ENCODE results near the gene IPCEF1. TPM values are rescaled to one million over a fixed set of nuclear protein-coding genes. Genes with fewer than 3 reads are reported as not detected.
"Not testable (repeated sequence)": the region's sequence is repeated elsewhere in the genome, so short reads cannot be mapped to it uniquely, and the experiment has no call there.

The IPCEF1 gene
- total RNA-seq, 2 experiments from 2014 or later = 10.5 to 14.2 TPM

GRCh38 chr6:154352898-154353585 lies 3.6 kb downstream of the IPCEF1 start:
- ChIA-PET CTCF (interaction anchor here (0.8 kb wide), 1 partner anchor 555 kb away, joined by 4 read pairs; no protein-coding TSS in a partner anchor), POLR2A (no interaction called here)
- peaks cover 25% of the 10 kb centered on the region for H3K4me1 Mint-ChIP-seq (ENCODE audit: low read depth)
- no peak overlapping the region for H3K27ac Mint-ChIP-seq
- intact Hi-C loops (cut with micrococcal nuclease) = loop anchor here (1.0 to 5.0 kb wide), 5 partner anchors 51 to 869 kb away; no protein-coding TSS in a partner anchor
- peak; percentile 73 for DNase-seq
- H3K4me3 Mint-ChIP-seq = no peak overlapping the region
- no peaks in the 10 kb centered on the region for H3K9me3 Mint-ChIP-seq
- no peaks in the 10 kb centered on the region for H3K36me3 Mint-ChIP-seq
- peaks cover 36% of the 10 kb centered on the region for H3K27me3 Mint-ChIP-seq

- peaks cover 2% of the 10 kb centered on the region for H3K36me3 Mint-ChIP-seq
- H3K27ac Mint-ChIP-seq = no peak overlapping the region
- ChIA-PET CTCF (no interaction called here), POLR2A (no interaction called here)
- intact Hi-C loops (cut with micrococcal nuclease) = loop anchor here (5.0 kb wide), 1 partner anchor 872 kb away; no protein-coding TSS in a partner anchor
- H3K4me3 Mint-ChIP-seq = no peak overlapping the region
- H3K27me3 Mint-ChIP-seq = peaks cover 31% of the 10 kb centered on the region
- peaks cover 24% of the 10 kb centered on the region for H3K4me1 Mint-ChIP-seq (ENCODE audit: low read depth)
- no peak for DNase-seq
- peaks cover 8% of the 10 kb centered on the region for H3K9me3 Mint-ChIP-seq
These were observed 6.3 kb downstream of the IPCEF1 start for GRCh38 chr6:154350293-154350692.

DNA sequence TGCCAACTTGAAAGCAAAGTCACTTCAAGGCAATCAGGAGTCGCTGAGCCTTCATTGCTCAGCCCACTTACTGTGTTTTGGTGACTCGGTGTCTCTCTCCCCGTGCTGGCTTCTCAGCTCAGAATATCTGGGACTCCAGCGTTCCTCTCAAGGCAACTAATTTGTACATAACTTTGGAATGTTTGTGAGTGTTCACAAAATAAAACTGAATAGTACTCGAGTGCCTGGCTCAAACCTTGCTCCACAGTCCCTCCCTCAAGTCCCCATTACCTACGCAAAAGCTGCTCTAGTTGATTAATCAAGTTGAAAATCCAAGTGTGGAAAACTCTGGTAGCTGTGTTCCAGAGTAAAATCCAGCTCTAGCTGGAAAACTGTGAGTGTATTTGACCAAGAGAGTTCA lies 8.6 kb downstream of the IPCEF1 start:
- Mint-ChIP-seq H3K4me1 (ENCODE audit: low read depth) (peaks cover 6% of the 10 kb centered on the region), H3K36me3 (peaks cover 2% of the 10 kb centered on the region), H3K9me3 (peaks cover 8% of the 10 kb centered on the region), H3K4me3 (no peak overlapping the region), H3K27me3 (peaks cover 25% of the 10 kb centered on the region), H3K27ac (no peak overlapping the region)
- DNase-seq = no peak
- ChIA-PET POLR2A (no interaction called here), CTCF (no interaction called here)
- intact Hi-C loops (cut with micrococcal nuclease) = no loop called here

GRCh38 chr6:154345811-154346210 lies 10.8 kb downstream of the IPCEF1 start:
- Mint-ChIP-seq H3K4me3 (no peak overlapping the region), H3K36me3 (peaks cover 2% of the 10 kb centered on the region), H3K9me3 (peaks cover 8% of the 10 kb centered on the region), H3K4me1 (ENCODE audit: low read depth) (no peaks in the 10 kb centered on the region), H3K27me3 (peaks cover 19% of the 10 kb centered on the region), H3K27ac (no peak overlapping the region)
- POLR2A ChIA-PET = no interaction called here
- CTCF ChIA-PET = interaction anchor here (1.3 kb wide), 1 partner anchor 69 kb away, joined by 3 read pairs; no protein-coding TSS in a partner anchor
- no peak for DNase-seq
- intact Hi-C loops (cut with micrococcal nuclease) = no loop called here

DNA sequence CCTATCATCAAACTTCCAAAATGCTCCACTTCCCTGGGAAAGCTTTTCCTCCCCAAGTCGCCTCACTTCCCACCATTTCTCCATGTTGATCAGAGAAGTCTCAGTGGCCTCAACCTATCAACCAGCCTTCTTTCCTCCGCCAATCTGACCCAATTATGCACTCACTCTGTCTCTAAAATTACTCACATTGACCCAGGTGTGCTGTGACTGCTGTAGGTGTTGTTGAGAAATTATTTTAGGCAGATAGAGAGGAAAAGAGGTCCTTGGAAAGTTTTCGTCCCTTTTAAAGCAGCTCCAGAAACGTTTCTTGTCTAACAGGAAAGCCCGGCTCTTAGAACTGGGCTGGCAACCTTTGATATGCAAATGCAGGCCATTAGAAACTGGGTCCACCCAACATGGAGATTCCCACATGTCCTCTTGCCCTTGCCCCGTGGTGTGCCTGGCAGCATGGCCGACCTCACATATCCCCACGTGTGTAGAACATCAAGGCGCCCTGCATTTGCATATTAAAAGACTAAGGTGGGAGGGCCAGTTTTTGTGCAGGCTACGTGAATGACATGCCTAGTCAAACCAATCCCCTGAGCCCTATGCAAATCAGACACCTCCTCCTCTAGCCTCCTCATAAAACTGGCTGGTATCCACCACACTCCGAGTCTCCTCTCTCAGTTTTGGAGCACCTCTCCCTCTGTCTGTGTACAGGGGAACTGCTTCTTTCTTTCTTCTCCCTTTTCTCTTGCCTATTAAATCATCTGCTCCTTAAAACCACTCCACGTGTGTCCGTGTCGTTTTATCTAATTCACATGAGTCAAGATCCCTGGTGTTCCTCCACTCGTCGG lies 12.9 kb downstream of the IPCEF1 start:
- H3K27me3 Mint-ChIP-seq = peaks cover 15% of the 10 kb centered on the region
- DNase-seq = no peak
- CTCF ChIA-PET = no interaction called here

DNA sequence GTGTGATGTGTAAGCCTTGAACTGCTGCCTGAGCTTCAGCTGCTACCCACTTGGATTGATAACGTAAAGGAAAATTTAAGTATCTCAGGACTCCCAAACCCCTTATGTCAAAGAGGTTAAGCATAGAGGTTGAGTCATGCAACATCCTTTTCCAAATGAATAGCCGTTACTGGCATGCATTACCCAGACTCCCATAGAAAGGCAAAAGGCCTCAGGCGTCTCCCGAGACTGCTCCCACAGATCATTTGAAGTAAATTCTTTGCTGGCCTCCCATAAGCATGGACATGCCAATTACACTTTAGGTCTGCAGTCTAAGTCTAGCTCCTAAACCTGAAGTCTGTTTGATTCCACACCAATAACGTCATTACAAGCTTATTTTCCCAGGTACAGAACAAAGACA lies 14.7 kb downstream of the IPCEF1 start:
- Mint-ChIP-seq H3K27ac (no peak overlapping the region), H3K4me1 (ENCODE audit: low read depth) (no peaks in the 10 kb centered on the region), H3K4me3 (no peak overlapping the region), H3K9me3 (peaks cover 7% of the 10 kb centered on the region), H3K36me3 (peaks cover 2% of the 10 kb centered on the region), H3K27me3 (peaks cover 9% of the 10 kb centered on the region)
- no peak for DNase-seq
- ChIA-PET CTCF (no interaction called here), POLR2A (no interaction called here)
- intact Hi-C loops (cut with micrococcal nuclease) = no loop called here

More for the DNA sequence above, 12.9 kb downstream of the IPCEF1 start:
- POLR2A ChIA-PET = no interaction called here
- Mint-ChIP-seq H3K27ac (no peak overlapping the region), H3K36me3 (peaks cover 2% of the 10 kb centered on the region), H3K4me1 (ENCODE audit: low read depth) (no peaks in the 10 kb centered on the region), H3K9me3 (peaks cover 8% of the 10 kb centered on the region), H3K4me3 (no peak overlapping the region)
- intact Hi-C loops (cut with micrococcal nuclease) = no loop called here

DNA sequence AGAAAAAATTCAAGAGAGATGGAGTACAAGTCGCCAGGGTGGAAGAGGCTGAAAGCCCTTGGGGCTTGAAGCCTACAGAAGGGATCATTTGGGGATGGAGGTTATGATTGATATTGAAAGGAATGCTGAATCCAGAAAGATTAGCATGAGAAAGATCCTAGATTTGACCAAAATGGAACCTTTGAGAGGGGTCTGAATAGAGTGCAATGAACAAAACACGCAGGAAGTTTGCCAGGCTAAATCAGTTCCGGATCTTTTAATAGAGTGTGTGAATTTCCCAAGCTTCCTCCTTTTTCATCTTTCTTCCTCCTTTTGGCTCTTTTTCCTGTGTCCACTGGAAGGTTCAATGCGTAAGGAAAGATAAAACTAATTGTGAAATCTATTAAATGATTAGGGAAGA lies 15.3 kb downstream of the IPCEF1 start:
- H3K9me3 Mint-ChIP-seq = peaks cover 1% of the 10 kb centered on the region
- no peak for DNase-seq
- H3K4me3 Mint-ChIP-seq = no peak overlapping the region
- no peaks in the 10 kb centered on the region for H3K4me1 Mint-ChIP-seq (ENCODE audit: low read depth)
- POLR2A ChIA-PET = no interaction called here
- intact Hi-C loops (cut with micrococcal nuclease) = no loop called here
- no peaks in the 10 kb centered on the region for H3K36me3 Mint-ChIP-seq
- CTCF ChIA-PET = no interaction called here
- H3K27ac Mint-ChIP-seq = no peak overlapping the region
- H3K27me3 Mint-ChIP-seq = peaks cover 8% of the 10 kb centered on the region

DNA sequence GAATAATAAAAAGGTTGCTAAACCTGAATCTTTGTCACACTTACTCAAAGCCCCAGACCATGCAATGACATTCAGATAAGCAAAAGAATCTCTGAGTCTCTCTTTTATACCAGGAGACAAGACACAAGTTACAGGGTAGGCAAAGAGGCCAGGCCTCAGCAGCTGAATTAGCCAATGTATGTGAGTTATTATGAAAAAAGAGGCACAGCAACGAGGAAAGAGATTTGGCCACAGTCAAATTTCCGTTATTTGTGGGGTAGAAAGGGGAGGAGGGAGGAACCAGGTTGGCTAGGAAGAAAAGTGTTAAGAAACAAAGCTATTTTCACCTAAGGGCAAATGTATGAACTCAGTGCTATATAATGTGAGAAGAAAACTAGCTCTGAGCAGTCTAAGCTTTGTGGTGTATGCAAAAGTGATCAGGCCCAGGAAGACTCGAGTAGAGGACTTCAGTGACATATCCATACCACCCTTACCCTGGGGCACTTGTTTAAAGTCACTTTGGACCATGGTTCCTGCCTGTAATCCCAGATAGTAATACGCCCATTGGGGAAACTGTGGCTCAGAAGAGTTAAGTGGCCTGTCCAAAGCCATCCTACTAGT lies 19.1 kb downstream of the IPCEF1 start:
- H3K36me3 Mint-ChIP-seq = no peaks in the 10 kb centered on the region
- no peak for DNase-seq
- no peak overlapping the region for H3K4me3 Mint-ChIP-seq
- ChIA-PET POLR2A (no interaction called here), CTCF (no interaction called here)
- no peaks in the 10 kb centered on the region for H3K4me1 Mint-ChIP-seq (ENCODE audit: low read depth)
- H3K27ac Mint-ChIP-seq = no peak overlapping the region
- no peaks in the 10 kb centered on the region for H3K9me3 Mint-ChIP-seq
- H3K27me3 Mint-ChIP-seq = no peaks in the 10 kb centered on the region
- intact Hi-C loops (cut with micrococcal nuclease) = no loop called here

GRCh38 chr6:154334147-154334546 lies 22.5 kb downstream of the IPCEF1 start:
- H3K4me3 Mint-ChIP-seq; DNase-seq; H3K4me1 Mint-ChIP-seq (ENCODE audit: low read depth); H3K27ac Mint-ChIP-seq; H3K27me3 Mint-ChIP-seq; H3K9me3 Mint-ChIP-seq; intact Hi-C loops (cut with micrococcal nuclease); H3K36me3 Mint-ChIP-seq; POLR2A ChIA-PET: not testable (repeated sequence)
- CTCF ChIA-PET = interaction anchor here (0.9 to 1.2 kb wide), 2 partner anchors 9 to 57 kb away, joined by 3 read pairs; no protein-coding TSS in a partner anchor

DNA sequence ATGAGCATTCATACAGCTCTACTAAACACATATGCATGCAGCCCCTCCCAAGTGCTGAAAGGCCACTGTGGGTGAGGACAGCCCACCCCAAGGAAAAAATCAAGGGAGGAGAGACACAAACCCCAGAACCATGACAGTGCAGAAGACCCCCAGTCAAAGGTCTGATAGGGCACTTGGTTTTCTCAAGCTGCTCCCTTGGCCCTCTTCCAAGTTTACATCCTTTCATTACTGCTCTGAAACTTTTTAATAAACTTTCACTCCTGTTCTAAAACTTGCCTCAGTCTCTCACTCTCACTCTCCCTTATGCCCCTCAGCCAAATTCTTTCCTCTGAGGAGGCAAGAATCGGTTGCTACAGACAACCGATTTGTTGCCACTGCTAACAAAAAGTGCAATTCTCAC lies 24.9 kb downstream of the IPCEF1 start:
- POLR2A ChIA-PET = no interaction called here

DNA sequence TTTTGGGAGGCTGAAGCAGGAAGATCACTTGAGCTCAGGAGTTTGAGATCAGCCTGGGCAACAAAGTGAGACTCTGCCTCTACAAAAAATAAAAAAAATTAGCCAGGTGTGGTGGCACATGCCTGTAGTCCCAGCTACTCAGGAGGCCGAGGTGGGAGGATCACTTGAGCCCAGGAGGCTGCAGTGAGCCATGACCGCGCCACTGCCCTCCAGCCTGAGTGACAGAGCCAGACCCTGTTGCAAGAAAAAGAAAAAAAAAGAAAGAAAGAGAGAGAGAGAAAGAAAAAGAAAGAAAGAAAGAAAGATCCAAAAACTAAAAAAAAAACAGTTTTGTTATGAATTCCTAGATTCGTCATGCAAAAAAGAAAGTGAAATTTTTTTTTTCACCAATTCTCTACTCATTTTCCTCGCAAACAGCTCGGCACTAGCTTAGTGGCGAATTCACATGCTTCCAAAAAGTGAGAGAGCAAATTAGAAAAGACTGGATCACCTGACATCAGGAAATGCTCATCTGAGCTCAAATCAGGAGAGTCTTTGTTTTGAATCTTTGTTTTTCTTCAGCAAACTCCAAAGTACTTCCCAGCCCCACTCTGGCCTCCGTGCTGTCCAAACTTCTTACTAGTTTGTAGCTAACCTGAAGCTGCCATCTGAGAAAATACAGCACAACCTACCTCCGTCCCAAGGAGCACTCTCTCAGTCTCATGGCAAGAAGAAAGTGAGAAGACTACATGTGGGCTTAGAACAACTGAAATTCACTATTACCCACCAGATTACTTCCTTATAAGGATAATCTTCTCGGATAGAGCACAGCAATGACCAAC lies 27.0 kb downstream of the IPCEF1 start:
- peaks cover 5% of the 10 kb centered on the region for H3K9me3 Mint-ChIP-seq
- no peak for DNase-seq
- H3K36me3 Mint-ChIP-seq = no peaks in the 10 kb centered on the region
- no peak overlapping the region for H3K4me3 Mint-ChIP-seq
- POLR2A ChIA-PET = no interaction called here
- H3K27me3 Mint-ChIP-seq = peaks cover 4% of the 10 kb centered on the region
- CTCF ChIA-PET = interaction anchor here (0.7 to 3.0 kb wide), 6 partner anchors 52 to 171 kb away, joined by 3 to 10 read pairs (median 4); no protein-coding TSS in a partner anchor
- H3K27ac Mint-ChIP-seq = no peak overlapping the region
- peaks cover 4% of the 10 kb centered on the region for H3K4me1 Mint-ChIP-seq (ENCODE audit: low read depth)
- intact Hi-C loops (cut with micrococcal nuclease) = no loop called here

More for the DNA sequence above, 24.9 kb downstream of the IPCEF1 start:
- Mint-ChIP-seq H3K4me3 (no peak overlapping the region), H3K36me3 (no peaks in the 10 kb centered on the region), H3K9me3 (peaks cover 5% of the 10 kb centered on the region), H3K4me1 (ENCODE audit: low read depth) (peaks cover 4% of the 10 kb centered on the region), H3K27me3 (peaks cover 4% of the 10 kb centered on the region), H3K27ac (no peak overlapping the region)
- CTCF ChIA-PET = no interaction called here
- DNase-seq = no peak
- intact Hi-C loops (cut with micrococcal nuclease) = no loop called here

DNA sequence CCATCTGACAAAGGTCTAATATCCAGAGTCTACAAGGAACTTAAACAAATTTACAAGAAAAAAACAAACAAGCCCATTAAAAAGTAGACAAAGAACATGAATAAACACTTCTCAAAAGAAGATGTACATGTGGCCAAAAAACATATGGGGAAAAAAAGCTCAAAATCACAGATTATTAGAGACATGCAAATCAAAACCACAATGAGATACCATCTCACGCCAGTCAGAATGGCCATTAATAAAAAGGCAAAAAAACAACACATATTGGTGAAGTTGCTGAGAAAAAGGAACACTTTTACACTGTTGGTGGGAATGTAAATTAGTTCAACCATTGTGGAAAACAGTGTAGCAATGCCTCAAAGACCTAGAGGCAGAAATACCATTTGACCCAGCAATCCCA lies 29.3 kb downstream of the IPCEF1 start:
- H3K27me3 Mint-ChIP-seq; H3K9me3 Mint-ChIP-seq; H3K36me3 Mint-ChIP-seq; POLR2A ChIA-PET; H3K4me3 Mint-ChIP-seq; intact Hi-C loops (cut with micrococcal nuclease); DNase-seq; H3K27ac Mint-ChIP-seq; H3K4me1 Mint-ChIP-seq (ENCODE audit: low read depth): not testable (repeated sequence)
- CTCF ChIA-PET = interaction anchor here (3.0 kb wide), 1 partner anchor 50 kb away, joined by 10 read pairs; no protein-coding TSS in a partner anchor

Measured in activated CD4-positive, alpha-beta memory T cell treated with anti-CD3 and anti-CD28 coated beads for 36 hours (primary cell).